Neuronal stem cell (in vitro differentiated cells): ENCODE results near the gene DYRK3.

Source experiments
- DNase-seq: peaks from one replicate; pipeline ENCODE4 v3.0.0-alpha.2; 2013; ENCODE audit warnings: low spot score
- H2AFZ ChIP-seq: one replicate; pipeline ENCODE4 v1.6.1; 2013; ENCODE audit warnings: mild to moderate bottlenecking, low read length, inconsistent platforms
- H2AK5ac ChIP-seq: 2 replicates; pipeline ENCODE4 v1.6.1; 2013; ENCODE audit warnings: low read depth, mild to moderate bottlenecking, inconsistent platforms, low read length, moderate library complexity, mixed read lengths
- H2BK120ac ChIP-seq: 2 replicates; pipeline ENCODE4 v1.6.1; 2013; ENCODE audit warnings: low read depth, mild to moderate bottlenecking, inconsistent platforms, low read length, moderate library complexity, mixed read lengths
- H2BK12ac ChIP-seq: one replicate; pipeline ENCODE4 v1.6.1; 2013; ENCODE audit warnings: low read length, inconsistent platforms
- H2BK15ac ChIP-seq: 2 replicates; pipeline ENCODE4 v1.6.1; 2013; ENCODE audit warnings: mild to moderate bottlenecking, low read length, inconsistent platforms, mixed read lengths
- H2BK5ac ChIP-seq: one replicate; pipeline ENCODE4 v1.6.1; 2013; ENCODE audit warnings: inconsistent platforms, mild to moderate bottlenecking, low read length, moderate library complexity
- H3K14ac ChIP-seq: one replicate; pipeline ENCODE4 v1.6.1; 2013; ENCODE audit warnings: low read length, inconsistent platforms
- H3K18ac ChIP-seq: 2 replicates; pipeline ENCODE4 v1.6.1; 2013; ENCODE audit warnings: low read length, inconsistent platforms
- H3K23ac ChIP-seq: 2 replicates; pipeline ENCODE4 v1.6.1; 2013; ENCODE audit warnings: low read depth, mild to moderate bottlenecking, mixed read lengths, low read length, inconsistent platforms; ENCODE audit not compliant: poor library complexity
- H3K27ac ChIP-seq: replicated peaks from 3 replicates; pipeline ENCODE4 v1.5.1; 2013; ENCODE audit warnings: low read length, inconsistent platforms
- H3K27me3 ChIP-seq, 3 experiments: 2 replicates each; pipeline ENCODE4 v1.6.1; 2013; ENCODE audit warnings: low read length in 3 of 3, mild to moderate bottlenecking in 2 of 3, inconsistent platforms in 1 of 3, low read depth in 1 of 3, mixed read lengths in 1 of 3, moderate library complexity in 1 of 3; ENCODE audit not compliant: control insufficient read depth in 3 of 3, insufficient read depth in 3 of 3
- H3K36me3 ChIP-seq, 2 donors: replicated peaks in 1 of 2; 2 replicates each; pipeline ENCODE4 v1.6.1; 2013; ENCODE audit warnings: low read length in 2 of 2; ENCODE audit not compliant: control insufficient read depth in 2 of 2, insufficient read depth in 2 of 2
- H3K4ac ChIP-seq: 2 replicates; pipeline ENCODE4 v1.6.1; 2013; ENCODE audit warnings: inconsistent platforms, mild to moderate bottlenecking, low read length, moderate library complexity
- H3K4me1 ChIP-seq, 2 donors: 1 replicate in 1 of 2; 2 replicates in 1 of 2; pipeline ENCODE4 v1.6.1; 2013; ENCODE audit warnings: low read length in 2 of 2, low read depth in 1 of 2; ENCODE audit not compliant: control insufficient read depth in 2 of 2, insufficient read depth in 1 of 2
- H3K4me2 ChIP-seq: one replicate; pipeline ENCODE4 v1.6.1; 2013; ENCODE audit warnings: mild to moderate bottlenecking, low read length, inconsistent platforms; ENCODE audit not compliant: insufficient read depth, poor library complexity, severe bottlenecking
- H3K4me3 ChIP-seq, 2 donors: 2 replicates each; pipeline ENCODE4 v1.5.1; 2013; ENCODE audit warnings: low read length in 2 of 2, mild to moderate bottlenecking in 2 of 2, inconsistent platforms in 1 of 2, moderate library complexity in 1 of 2
- H3K79me1 ChIP-seq: one replicate; pipeline ENCODE4 v1.6.1; 2013; ENCODE audit warnings: low read depth, mild to moderate bottlenecking, inconsistent platforms, low read length, moderate library complexity
- H3K9ac ChIP-seq: one replicate; pipeline ENCODE4 v1.6.1; 2013; ENCODE audit warnings: mild to moderate bottlenecking, low read depth, low read length, inconsistent platforms; ENCODE audit not compliant: poor library complexity
- H3K9me3 ChIP-seq, 2 donors: replicated peaks in 1 of 2; 2 replicates each; pipeline versions ENCODE3 to v1.6.1; 2013; ENCODE audit warnings: low read length in 2 of 2, mild to moderate bottlenecking in 2 of 2, inconsistent platforms in 1 of 2, low read depth in 1 of 2, mixed read lengths in 1 of 2, moderate library complexity in 1 of 2; ENCODE audit not compliant: control insufficient read depth in 2 of 2, insufficient read depth in 1 of 2
- H4K8ac ChIP-seq: one replicate; pipeline ENCODE4 v1.6.1; 2013; ENCODE audit warnings: low read depth, mild to moderate bottlenecking, inconsistent platforms, low read length, moderate library complexity
- H4K91ac ChIP-seq: one replicate; pipeline ENCODE4 v1.6.1; 2013; ENCODE audit warnings: low read length, low read depth, mild to moderate bottlenecking, inconsistent platforms; ENCODE audit not compliant: poor library complexity
- WGBS, 2 donors: extraction: QIAGEN DNeasy Blood & Tissue Kit; methylation state at CpG; one replicate each; pipeline ENCODE4 v1.1.7; 2013; ENCODE audit warnings: missing lambda C conversion rate in 2 of 2, mixed read lengths in 1 of 2; ENCODE audit not compliant: insufficient read length in 2 of 2, insufficient replicate concordance in 1 of 2; ENCODE audit errors: extremely low coverage in 2 of 2; 5-methylcytosine and 5-hydroxymethylcytosine counted together

DYRK3 gene

GRCh38 chr1:206631085-206631509 is 4.2 kb upstream of the DYRK3 start:
- Histone ChIP-seq H3K4ac (no peak overlapping the region), H3K23ac (no peak overlapping the region), H3K9me3 (no peaks in the 10 kb centered on the region), H2BK15ac (no peak overlapping the region), H3K4me2 (no peak overlapping the region), H3K4me3 (no peak overlapping the region), H3K18ac (no peak overlapping the region), H2BK12ac (no peak overlapping the region), H2BK120ac (no peak overlapping the region), H3K27ac (no peak overlapping the region), H3K4me1 (peaks cover 11 to 17% of the 10 kb centered on the region in 2 donors), H3K9ac (no peak overlapping the region), H3K36me3 (no peaks in the 10 kb centered on the region), H2BK5ac (no peak overlapping the region), H2AFZ (peak overlapping the region; percentile 64), H3K14ac (no peak overlapping the region), H4K8ac (no peak overlapping the region), H2AK5ac (no peak overlapping the region), H3K27me3 (peaks cover 0 to 17% (median 0%) of the 10 kb centered on the region in 3 experiments), H4K91ac (no peak overlapping the region), H3K79me1 (peaks cover 1% of the 10 kb centered on the region)
- no CpG with 5 or more reads among the region's 4 CpGs for WGBS, 2 donors
- peak; percentile 45 for DNase-seq

GRCh38 chr1:206633708-206634121 is 1.6 kb upstream of the DYRK3 start:
- no peak overlapping the region for H3K27ac ChIP-seq

GRCh38 chr1:206634365-206635079 is 814 bp upstream of the DYRK3 start:
- Histone ChIP-seq H3K9me3 (no peaks in the 10 kb centered on the region), H3K27me3 (peaks cover 0 to 6% (median 0%) of the 10 kb centered on the region in 3 experiments), H2BK5ac (no peak overlapping the region), H3K36me3 (peaks cover 0 to 3% of the 10 kb centered on the region in 2 donors), H4K8ac (no peak overlapping the region), H3K4me2 (no peak overlapping the region), H3K4ac (no peak overlapping the region), H3K4me1 (peaks cover 11 to 19% of the 10 kb centered on the region in 2 donors), H4K91ac (no peak overlapping the region), H3K18ac (peak overlapping the region; percentile 15), H3K14ac (no peak overlapping the region), H3K27ac (no peak overlapping the region), H2AK5ac (peak overlapping the region; percentile 20), H3K9ac (no peak overlapping the region), H3K4me3 (peak overlapping the region in 1 of 2 donors; percentile 91), H2BK12ac (peak overlapping the region; percentile 80), H2BK15ac (peak overlapping the region; percentile 11), H2BK120ac (no peak overlapping the region), H2AFZ (peak overlapping the region; percentile 100), H3K79me1 (peaks cover 1% of the 10 kb centered on the region), H3K23ac (no peak overlapping the region)
- WGBS, 2 donors, result no CpG with 5 or more reads among the region's 26 CpGs
- peak; percentile 86 for DNase-seq

More at GRCh38 chr1:206633708-206634121, 1.6 kb upstream of the DYRK3 start:
- H3K18ac ChIP-seq, result no peak overlapping the region
- H2BK12ac ChIP-seq, result no peak overlapping the region
- H3K9ac ChIP-seq, result no peak overlapping the region
- no peak for DNase-seq
- no peak overlapping the region for H2BK5ac ChIP-seq
- no peaks in the 10 kb centered on the region for H3K9me3 ChIP-seq
- peak overlapping the region; percentile 83 for H2AFZ ChIP-seq
- H4K91ac ChIP-seq, result no peak overlapping the region
- no peak overlapping the region for H3K4me3 ChIP-seq
- H3K14ac ChIP-seq, result no peak overlapping the region
- H3K4me2 ChIP-seq, result no peak overlapping the region
- peaks cover 1% of the 10 kb centered on the region for H3K79me1 ChIP-seq
- H2AK5ac ChIP-seq, result no peak overlapping the region
- no peaks in the 10 kb centered on the region for H3K36me3 ChIP-seq
- H4K8ac ChIP-seq, result no peak overlapping the region
- H3K23ac ChIP-seq, result no peak overlapping the region
- H3K4me1 ChIP-seq, result peaks cover 11 to 19% of the 10 kb centered on the region in 2 donors
- H3K4ac ChIP-seq, result no peak overlapping the region
- H2BK15ac ChIP-seq, result no peak overlapping the region
- no peak overlapping the region for H2BK120ac ChIP-seq
- no CpG with 5 or more reads among the region's 9 CpGs for WGBS, 2 donors
- H3K27me3 ChIP-seq, result peaks cover 0 to 12% (median 0%) of the 10 kb centered on the region in 3 experiments

GRCh38 chr1:206635978-206636345 is 626 bp downstream of the DYRK3 start:
- no peak overlapping the region for H4K8ac ChIP-seq
- no peak overlapping the region for H3K18ac ChIP-seq
- no peak overlapping the region for H3K4ac ChIP-seq
- H3K27me3 ChIP-seq, result no peaks in the 10 kb centered on the region
- H2BK12ac ChIP-seq, result no peak overlapping the region
- no CpG with 5 or more reads among the region's 14 CpGs for WGBS, 2 donors
- peak overlapping the region; percentile 91 for H3K4me3 ChIP-seq
- H2BK5ac ChIP-seq, result no peak overlapping the region
- H3K36me3 ChIP-seq, result peaks cover 0 to 3% of the 10 kb centered on the region in 2 donors
- no peak overlapping the region for H4K91ac ChIP-seq
- peak overlapping the region; percentile 100 for H2AFZ ChIP-seq
- H3K9ac ChIP-seq, result no peak overlapping the region
- H3K27ac ChIP-seq, result no peak overlapping the region
- peak overlapping the region; percentile 74 for H2BK120ac ChIP-seq
- H3K4me2 ChIP-seq, result peak overlapping the region; percentile 72
- DNase-seq, result no peak
- peaks cover 11 to 19% of the 10 kb centered on the region in 2 donors for H3K4me1 ChIP-seq
- no peak overlapping the region for H2AK5ac ChIP-seq
- H2BK15ac ChIP-seq, result no peak overlapping the region
- no peaks in the 10 kb centered on the region for H3K9me3 ChIP-seq
- H3K23ac ChIP-seq, result no peak overlapping the region
- peaks cover 1% of the 10 kb centered on the region for H3K79me1 ChIP-seq
- H3K14ac ChIP-seq, result no peak overlapping the region
